K562 (cell line): ENCODE results near the gene CRLF1. TPM values are rescaled to one million over a fixed set of nuclear protein-coding genes. Genes with fewer than 3 reads are reported as not detected.

Experiments
- ATAC-seq: fragments of 200-7000 bp; cut with Tn5 transposase; 3 replicates; pipeline ENCODE4 v1.9.1; 2020; ENCODE audit warnings: moderate library complexity
- BruUV-seq: library from RNA; stranded (reverse); fragments of 400-500 nt; replicated peaks from 2 replicates; lab custom pipeline; 2021; lab: Mats Ljungman, UMichigan
- CTCF ChIA-PET: fragments of 300-600 bp; formaldehyde crosslinking; extraction: SDS; loops from one replicate; lab custom pipeline; 2021; ENCODE audit warnings: low intra/inter-chr PET ratio; lab: Yijun Ruan, JAX
- POLR2A ChIA-PET: fragments of 300-600, 350-650 bp; sonication (Branson Sonifier 250); formaldehyde crosslinking; extraction: SDS; loops from one replicate; lab custom pipeline; 2021; ENCODE audit warnings: antibody characterized with exemption, inconsistent platforms; lab: Yijun Ruan, JAX
- DNase-seq, 4 experiments: peaks; one replicate each; pipeline versions ENCODE4 v3.0.0 to v3.0.0-alpha.2; 2011 to 2018; ENCODE audit warnings: low spot score in 3 of 4, mixed read lengths in 3 of 4; ENCODE audit errors: extremely low read depth in 1 of 4
- FAIRE-seq: peaks from 2 replicates; lab custom pipeline; 2011; peaks lifted over from hg19 to GRCh38; lab: Jason Lieb, UNC
- H2AFZ ChIP-seq: 2 replicates; pipeline ENCODE4 v1.6.0; 2011; ENCODE audit warnings: low read depth, low read length, control low read depth, inconsistent platforms
- H3K27ac ChIP-seq: fragments of 200-600 bp; 3 replicates; pipeline ENCODE4 v1.8.0; 2011; ENCODE audit warnings: low read depth, mild to moderate bottlenecking, control low read depth, inconsistent platforms, low read length, moderate library complexity, mixed read lengths; ENCODE audit errors: extremely low read depth
- H3K27me3 ChIP-seq, 2 experiments: fragments of 300-600 bp in 1 of 2; 2 replicates in 1 of 2; 3 replicates in 1 of 2; pipeline versions ENCODE4 v1.6.0 to v1.8.0; 2011; ENCODE audit warnings: inconsistent platforms in 2 of 2, low read length in 2 of 2, mild to moderate bottlenecking in 1 of 2, mixed read lengths in 1 of 2, moderate library complexity in 1 of 2; ENCODE audit not compliant: control insufficient read depth in 2 of 2, insufficient read depth in 2 of 2
- H3K36me3 ChIP-seq: fragments of 300-600 bp; 3 replicates; pipeline ENCODE4 v1.8.0; 2011; ENCODE audit warnings: mild to moderate bottlenecking, low read length, inconsistent platforms; ENCODE audit not compliant: control insufficient read depth, insufficient read depth
- H3K4me1 ChIP-seq, 2 experiments: fragments of 200-600 bp in 1 of 2; replicated peaks in 1 of 2; 2 replicates in 1 of 2; 3 replicates in 1 of 2; pipeline versions ENCODE4 v1.5.1 to v1.8.0; 2011; ENCODE audit warnings: inconsistent platforms in 2 of 2, low read length in 2 of 2, mild to moderate bottlenecking in 1 of 2, mixed read lengths in 1 of 2, moderate library complexity in 1 of 2; ENCODE audit not compliant: control insufficient read depth in 2 of 2, insufficient read depth in 2 of 2
- H3K4me2 ChIP-seq: 2 replicates; pipeline ENCODE4 v1.6.1; 2011; ENCODE audit warnings: low read length, control low read depth, inconsistent platforms, mixed read lengths; ENCODE audit not compliant: insufficient read depth
- H3K4me3 ChIP-seq: fragments of 200-600 bp; sonication (generic), shearing (Covaris generic); 2 replicates; pipeline ENCODE4 v1.5.1; 2016; ENCODE audit warnings: control low read depth, inconsistent platforms
- H3K79me2 ChIP-seq: fragments of 200-600 bp; 3 replicates; pipeline ENCODE4 v1.8.0; 2011; ENCODE audit warnings: low read length, inconsistent platforms; ENCODE audit not compliant: control insufficient read depth, insufficient read depth
- H3K9ac ChIP-seq, 2 experiments: 2 replicates each; pipeline versions ENCODE4 v1.6.0 to v1.6.1; 2011; ENCODE audit warnings: low read depth in 2 of 2, low read length in 2 of 2, control low read depth in 1 of 2, inconsistent platforms in 1 of 2, mild to moderate bottlenecking in 1 of 2, mixed read lengths in 1 of 2; ENCODE audit not compliant: insufficient read depth in 1 of 2
- H3K9me1 ChIP-seq: one replicate; pipeline ENCODE4 v1.6.0; 2011; ENCODE audit warnings: inconsistent platforms, mild to moderate bottlenecking, low read length, moderate library complexity; ENCODE audit not compliant: control insufficient read depth, insufficient read depth
- H3K9me3 ChIP-seq: replicated peaks from 2 replicates; pipeline ENCODE4 v1.5.1; 2011; ENCODE audit warnings: low read depth, low read length, inconsistent platforms; ENCODE audit not compliant: control insufficient read depth, insufficient read depth
- H4K20me1 ChIP-seq: replicated peaks from 2 replicates; pipeline ENCODE4 v1.6.1; 2011; ENCODE audit warnings: low read length, inconsistent platforms, mixed read lengths; ENCODE audit not compliant: control insufficient read depth, insufficient read depth
- EP400 ChIP-seq: fragments of 450-650 bp; IDR thresholded peaks from 2 replicates; pipeline ENCODE4 v1.6.1; 2017; ENCODE audit warnings: antibody characterized with exemption, mild to moderate bottlenecking, moderate library complexity
- ETV5 ChIP-seq: sonication (generic); formaldehyde crosslinking; IDR thresholded peaks from 2 replicates; pipeline ENCODE4 v1.4.0; 2020; ENCODE audit warnings: low read depth, mild to moderate bottlenecking, missing genetic modification reagents
- HDGF ChIP-seq: fragments of 450-650 bp; IDR thresholded peaks from 2 replicates; pipeline ENCODE4 v1.6.1; 2016
- KLF1 ChIP-seq: fragments of 450-650 bp; IDR thresholded peaks from 2 replicates; pipeline ENCODE4 v1.6.1; 2016; ENCODE audit warnings: missing genetic modification characterization, missing compliant biosample characterization
- PHF8 ChIP-seq: fragments of 200-600 bp; sonication (generic); IDR thresholded peaks from 2 replicates; pipeline ENCODE4 v1.6.1; 2012; ENCODE audit warnings: mixed run types, mild to moderate bottlenecking, inconsistent platforms, low read length, moderate library complexity, borderline replicate concordance
- RB1 ChIP-seq: fragments of 450-650 bp; IDR thresholded peaks from 2 replicates; pipeline ENCODE4 v1.6.1; 2017; ENCODE audit warnings: low read depth, mild to moderate bottlenecking
- TEAD2 ChIP-seq: fragments of 450-650 bp; IDR thresholded peaks from 2 replicates; pipeline ENCODE4 v1.6.1; 2016; ENCODE audit warnings: missing genetic modification characterization, control low read depth, missing compliant biosample characterization
- ZNF507 ChIP-seq: conservative IDR thresholded peaks from 2 replicates; pipeline ENCODE4 v1.6.1; 2017; ENCODE audit warnings: missing genetic modification characterization, missing compliant biosample characterization
- WGBS: fragments of 100-300 bp; shearing (Covaris generic); methylation state at CpG from one replicate; pipeline ENCODE4 v1.1.6; 2016; ENCODE audit warnings: low coverage, mixed read lengths; ENCODE audit not compliant: insufficient coverage; ENCODE audit errors: missing lambda C conversion rate; 5-methylcytosine and 5-hydroxymethylcytosine counted together
- in situ Hi-C: fragments of 300-500 bp; cut with MboI; formaldehyde crosslinking; loops from 4 replicates; pipeline ENCODE4 v1.15.0; 2018; ENCODE audit warnings: inconsistent platforms, mixed read lengths
- intact Hi-C: fragments of 100-400 bp; cut with micrococcal nuclease; formaldehyde crosslinking; loops from 2 replicates; pipeline ENCODE4 v1.14.2; 2022
- polyA plus RNA-seq, 8 experiments: library from polyadenylated mRNA; depleted of rRNA in 4 of 8; stranded (reverse) in 5 of 8; unstranded in 3 of 8; fragments of >200 nt; fragmentation: Nextera tagmentation in 2 of 8; fragmentation: Illumina TruSeq in 1 of 8; extraction: Ambion mirVana in 2 of 8; extraction: Trizol in 1 of 8; gene quantifications; 2 replicates each; pipeline versions ENCODE4 v1.2.1 to v1.2.3, GENCODE V29; 2011 to 2014; ENCODE audit warnings: inconsistent platforms in 1 of 8, missing spikeins in 1 of 8
- total RNA-seq, 7 experiments: library from RNA; depleted of rRNA in 6 of 7; stranded (reverse); fragments of >200 nt in 6 of 7; fragmentation: Illumina TruSeq in 2 of 7; extraction: Trizol in 2 of 7; gene quantifications; 2 replicates each; pipeline versions ENCODE4 v1.2.1 to v1.2.3, GENCODE V29; 2011 to 2021; ENCODE audit warnings: low replicate concordance in 1 of 7
- TF ChIP-seq, protein P1 (sequence below), 3 experiments: fragments of 200-800 bp in 1 of 3; fragments of 250-450 bp in 1 of 3; fragments of 450-650 bp in 1 of 3; sonication (Bioruptor Pico) in 1 of 3; sonication (Bioruptor generic) in 1 of 3; formaldehyde crosslinking in 1 of 3; IDR thresholded peaks; 2 replicates each; pipeline versions ENCODE4 v1.6.1 to v1.8.0; 2016 to 2022; ENCODE audit warnings: mild to moderate bottlenecking in 2 of 3, missing genetic modification characterization in 2 of 3, missing compliant biosample characterization in 1 of 3, moderate library complexity in 1 of 3
- TF ChIP-seq, protein P2 (sequence below): fragments of 250-450 bp; sonication (Bioruptor Pico); IDR thresholded peaks from 2 replicates; pipeline ENCODE4 v1.4.0; 2020
- TF ChIP-seq, protein P3 (sequence below): sonication (generic); formaldehyde crosslinking; IDR thresholded peaks from 2 replicates; pipeline ENCODE4 v1.8.0; 2022; ENCODE audit warnings: mild to moderate bottlenecking, missing genetic modification reagents

The CRLF1 gene
- total and polyA plus RNA-seq, 9 of the 15 experiments (the other 6 are each of a cell fraction or from before 2014, with no cell fraction given) = 0.85 to 3.6 (median 1.7) TPM

DNA sequence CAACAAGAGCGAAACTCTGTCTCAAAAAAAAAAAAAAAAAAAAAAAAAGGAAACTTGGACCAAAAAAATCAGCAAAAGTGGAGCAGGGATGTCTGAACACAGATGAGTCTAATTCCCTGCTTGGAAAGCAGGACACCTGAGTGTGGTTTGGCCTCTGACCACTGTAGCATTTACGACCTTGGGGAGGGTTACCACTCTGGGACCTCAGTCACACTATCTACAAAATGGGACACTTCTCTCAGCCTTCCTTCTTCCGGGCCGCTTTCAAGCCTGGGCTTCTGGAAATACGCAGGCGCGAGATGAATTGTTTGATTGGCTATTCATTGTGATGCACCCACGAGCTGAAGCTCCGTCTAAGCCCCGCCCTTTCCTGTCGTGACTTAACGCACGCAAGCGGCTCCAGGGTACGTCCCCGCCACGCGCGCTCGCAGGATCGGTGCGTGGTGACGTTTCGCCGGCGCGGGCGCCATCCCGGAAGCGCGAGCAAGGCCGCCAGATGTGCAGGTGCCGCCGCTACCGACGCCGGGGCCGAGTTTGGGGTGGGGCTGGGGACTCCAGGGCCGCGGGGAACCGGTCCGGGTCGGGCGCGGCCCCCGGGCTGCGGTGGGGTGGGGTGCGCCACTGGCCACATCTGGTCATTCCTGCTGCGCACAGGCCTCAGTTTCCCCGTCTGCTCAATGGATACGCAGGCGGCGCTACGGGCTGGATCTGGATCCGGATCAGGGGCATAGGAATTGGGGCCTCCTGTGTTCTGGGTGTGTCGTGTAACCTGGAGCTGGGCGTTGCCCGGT, 49.0 kb downstream of the CRLF1 start, which contains the start of gene KXD1:
KXD1 (plus strand) TSS at position 460 of the 791 bp plus-strand sequence. CDS start 4,187 bp downstream, outside the sequence.
- peak within 1 kb of the TSS; percentile 73 for H2AFZ ChIP-seq
- under 1% methylated on average over 43 of the region's 58 CpGs for WGBS
- H4K20me1 ChIP-seq = no peaks in the 10 kb centered on the region
- FAIRE-seq (peak; percentile 100), ATAC-seq (peak; percentile 98), DNase-seq (peak; percentile 87 to 100 (median 95))
- in situ Hi-C loops (no loop called here), intact Hi-C loops (loop anchor here (1.0 to 5.0 kb wide), 3 partner anchors 13 to 35 kb away; partner anchors contain the start of gene ELL)
- no peaks in the 10 kb centered on the region for H3K9me1 ChIP-seq
- no peaks in the 10 kb centered on the region for H3K9me3 ChIP-seq
- BruUV-seq = no TSS peak
- peak within 1 kb of the TSS; percentile 96 for H3K4me2 ChIP-seq
- peaks cover 27% of the 10 kb centered on the region; the same call in 2 of the 3 replicates for H3K36me3 ChIP-seq
- H3K4me3 ChIP-seq = peak within 1 kb of the TSS; percentile 77
- H3K9ac ChIP-seq = peak within 1 kb of the TSS; percentile 78 to 97
- H3K27me3 ChIP-seq = no peaks in the 10 kb centered on the region
- ChIA-PET CTCF (no interaction called here), POLR2A (interaction anchor here (0.6 to 4.7 kb wide), 12 partner anchors 11 to 72 kb away, joined by 3 to 49 read pairs (median 4); partner anchors contain the start of genes FKBP8, REX1BD and UBA52)
- peaks cover 8 to 23% of the 10 kb centered on the region in 2 experiments; a peak in 4 of 5 replicates for H3K4me1 ChIP-seq
- peaks cover 44% of the 10 kb centered on the region for H3K79me2 ChIP-seq
- H3K27ac ChIP-seq = peak within 1 kb of the TSS; percentile 81
- TF ChIP-seq, protein P1, sequence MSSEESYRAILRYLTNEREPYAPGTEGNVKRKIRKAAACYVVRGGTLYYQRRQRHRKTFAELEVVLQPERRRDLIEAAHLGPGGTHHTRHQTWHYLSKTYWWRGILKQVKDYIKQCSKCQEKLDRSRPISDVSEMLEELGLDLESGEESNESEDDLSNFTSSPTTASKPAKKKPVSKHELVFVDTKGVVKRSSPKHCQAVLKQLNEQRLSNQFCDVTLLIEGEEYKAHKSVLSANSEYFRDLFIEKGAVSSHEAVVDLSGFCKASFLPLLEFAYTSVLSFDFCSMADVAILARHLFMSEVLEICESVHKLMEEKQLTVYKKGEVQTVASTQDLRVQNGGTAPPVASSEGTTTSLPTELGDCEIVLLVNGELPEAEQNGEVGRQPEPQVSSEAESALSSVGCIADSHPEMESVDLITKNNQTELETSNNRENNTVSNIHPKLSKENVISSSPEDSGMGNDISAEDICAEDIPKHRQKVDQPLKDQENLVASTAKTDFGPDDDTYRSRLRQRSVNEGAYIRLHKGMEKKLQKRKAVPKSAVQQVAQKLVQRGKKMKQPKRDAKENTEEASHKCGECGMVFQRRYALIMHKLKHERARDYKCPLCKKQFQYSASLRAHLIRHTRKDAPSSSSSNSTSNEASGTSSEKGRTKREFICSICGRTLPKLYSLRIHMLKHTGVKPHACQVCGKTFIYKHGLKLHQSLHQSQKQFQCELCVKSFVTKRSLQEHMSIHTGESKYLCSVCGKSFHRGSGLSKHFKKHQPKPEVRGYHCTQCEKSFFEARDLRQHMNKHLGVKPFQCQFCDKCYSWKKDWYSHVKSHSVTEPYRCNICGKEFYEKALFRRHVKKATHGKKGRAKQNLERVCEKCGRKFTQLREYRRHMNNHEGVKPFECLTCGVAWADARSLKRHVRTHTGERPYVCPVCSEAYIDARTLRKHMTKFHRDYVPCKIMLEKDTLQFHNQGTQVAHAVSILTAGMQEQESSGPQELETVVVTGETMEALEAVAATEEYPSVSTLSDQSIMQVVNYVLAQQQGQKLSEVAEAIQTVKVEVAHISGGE (CRISPR knock-in tag; IDR thresholded peaks at IDR 0.05) = peak in 1 of 3 experiments; percentile 45; a peak in 1 of 6 replicates
- TF ChIP-seq ZNF507 (tag) (no peak), RB1 (peak; percentile 54; the same call in 1 of the 2 replicates), HDGF (peak; percentile 90; the same call in 1 of the 2 replicates), EP400 (peak; percentile 85), ETV5 (CRISPR knock-in tag) (peak; percentile 86), TEAD2 (tag) (no peak), PHF8 (peak; percentile 78; the same call in 1 of the 2 replicates), KLF1 (tag) (no peak)
- TF ChIP-seq, protein P2, sequence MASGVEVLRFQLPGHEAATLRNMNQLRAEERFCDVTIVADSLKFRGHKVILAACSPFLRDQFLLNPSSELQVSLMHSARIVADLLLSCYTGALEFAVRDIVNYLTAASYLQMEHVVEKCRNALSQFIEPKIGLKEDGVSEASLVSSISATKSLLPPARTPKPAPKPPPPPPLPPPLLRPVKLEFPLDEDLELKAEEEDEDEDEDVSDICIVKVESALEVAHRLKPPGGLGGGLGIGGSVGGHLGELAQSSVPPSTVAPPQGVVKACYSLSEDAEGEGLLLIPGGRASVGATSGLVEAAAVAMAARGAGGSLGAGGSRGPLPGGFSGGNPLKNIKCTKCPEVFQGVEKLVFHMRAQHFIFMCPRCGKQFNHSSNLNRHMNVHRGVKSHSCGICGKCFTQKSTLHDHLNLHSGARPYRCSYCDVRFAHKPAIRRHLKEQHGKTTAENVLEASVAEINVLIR (CRISPR knock-in tag) = peak; percentile 71
- TF ChIP-seq, protein P3, sequence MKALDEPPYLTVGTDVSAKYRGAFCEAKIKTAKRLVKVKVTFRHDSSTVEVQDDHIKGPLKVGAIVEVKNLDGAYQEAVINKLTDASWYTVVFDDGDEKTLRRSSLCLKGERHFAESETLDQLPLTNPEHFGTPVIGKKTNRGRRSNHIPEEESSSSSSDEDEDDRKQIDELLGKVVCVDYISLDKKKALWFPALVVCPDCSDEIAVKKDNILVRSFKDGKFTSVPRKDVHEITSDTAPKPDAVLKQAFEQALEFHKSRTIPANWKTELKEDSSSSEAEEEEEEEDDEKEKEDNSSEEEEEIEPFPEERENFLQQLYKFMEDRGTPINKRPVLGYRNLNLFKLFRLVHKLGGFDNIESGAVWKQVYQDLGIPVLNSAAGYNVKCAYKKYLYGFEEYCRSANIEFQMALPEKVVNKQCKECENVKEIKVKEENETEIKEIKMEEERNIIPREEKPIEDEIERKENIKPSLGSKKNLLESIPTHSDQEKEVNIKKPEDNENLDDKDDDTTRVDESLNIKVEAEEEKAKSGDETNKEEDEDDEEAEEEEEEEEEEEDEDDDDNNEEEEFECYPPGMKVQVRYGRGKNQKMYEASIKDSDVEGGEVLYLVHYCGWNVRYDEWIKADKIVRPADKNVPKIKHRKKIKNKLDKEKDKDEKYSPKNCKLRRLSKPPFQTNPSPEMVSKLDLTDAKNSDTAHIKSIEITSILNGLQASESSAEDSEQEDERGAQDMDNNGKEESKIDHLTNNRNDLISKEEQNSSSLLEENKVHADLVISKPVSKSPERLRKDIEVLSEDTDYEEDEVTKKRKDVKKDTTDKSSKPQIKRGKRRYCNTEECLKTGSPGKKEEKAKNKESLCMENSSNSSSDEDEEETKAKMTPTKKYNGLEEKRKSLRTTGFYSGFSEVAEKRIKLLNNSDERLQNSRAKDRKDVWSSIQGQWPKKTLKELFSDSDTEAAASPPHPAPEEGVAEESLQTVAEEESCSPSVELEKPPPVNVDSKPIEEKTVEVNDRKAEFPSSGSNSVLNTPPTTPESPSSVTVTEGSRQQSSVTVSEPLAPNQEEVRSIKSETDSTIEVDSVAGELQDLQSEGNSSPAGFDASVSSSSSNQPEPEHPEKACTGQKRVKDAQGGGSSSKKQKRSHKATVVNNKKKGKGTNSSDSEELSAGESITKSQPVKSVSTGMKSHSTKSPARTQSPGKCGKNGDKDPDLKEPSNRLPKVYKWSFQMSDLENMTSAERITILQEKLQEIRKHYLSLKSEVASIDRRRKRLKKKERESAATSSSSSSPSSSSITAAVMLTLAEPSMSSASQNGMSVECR (CRISPR knock-in tag) = peak; percentile 80
